Thoracic aorta (tissue), 2 donors: Measurements from ENCODE around the gene ACP5. TPM values are rescaled to one million over a fixed set of nuclear protein-coding genes. Genes with fewer than 3 reads are reported as not detected.
"Not testable (repeated sequence)": the region's sequence is repeated elsewhere in the genome, so short reads cannot be mapped to it uniquely, and the experiment has no call there.

Experiments
- ATAC-seq: fragments of 150-250 bp; one replicate; pipeline ENCODE4 v1.8.0; 2017; ENCODE audit warnings: low read depth; ENCODE audit not compliant: insufficient number of reproducible peaks, low FRiP score
- DNase-seq: peaks from one replicate; pipeline ENCODE4 v3.0.0-alpha.2; 2020; ENCODE audit warnings: low spot score
- H3K27ac ChIP-seq, 2 donors: fragments of 200-600 bp; sonication (generic); 1 replicate in 1 of 2; 2 replicates in 1 of 2; pipeline ENCODE4 v1.5.1; 2016; ENCODE audit warnings: mild to moderate bottlenecking in 2 of 2, moderate library complexity in 2 of 2
- H3K27me3 ChIP-seq: fragments of 200-600 bp; sonication (generic); replicated peaks from 2 replicates; pipeline ENCODE4 v1.6.0; 2016; ENCODE audit warnings: mild to moderate bottlenecking; ENCODE audit not compliant: insufficient read depth
- H3K36me3 ChIP-seq: fragments of 200-600 bp; sonication (generic); one replicate; pipeline ENCODE4 v1.5.1; 2016
- H3K4me1 ChIP-seq, 2 donors: fragments of 200-600 bp; sonication (generic); 1 replicate in 1 of 2; 2 replicates in 1 of 2; pipeline versions ENCODE4 v1.5.1 to v1.6.0; 2016; ENCODE audit warnings: low read depth in 2 of 2, mild to moderate bottlenecking in 1 of 2; ENCODE audit not compliant: control insufficient read depth in 1 of 2
- H3K4me3 ChIP-seq: fragments of 200-600 bp; sonication (generic); 2 replicates; pipeline ENCODE4 v1.5.1; 2016; ENCODE audit warnings: mild to moderate bottlenecking
- H3K9me3 ChIP-seq: fragments of 200-600 bp; sonication (generic); 2 replicates; pipeline ENCODE4 v1.5.1; 2016
- CTCF ChIP-seq: fragments of 200-600 bp; sonication (generic); IDR thresholded peaks from one replicate; pipeline ENCODE4 v1.5.1; 2019; ENCODE audit warnings: antibody characterized with exemption
- total RNA-seq, 2 donors: library from RNA; depleted of rRNA; stranded (reverse); fragments of >200 nt; gene quantifications; one replicate each; pipeline versions ENCODE4 v1.1.0 to v1.2.3, GENCODE V29; 2016

The ACP5 gene
- total RNA-seq, 2 donors from 2014 or later: 1.6 to 14.6 TPM

- Histone ChIP-seq H3K4me1 (no peaks in the 10 kb centered on the region), H3K9me3 (no peaks in the 10 kb centered on the region), H3K27ac (no peak overlapping the region), H3K27me3 (no peaks in the 10 kb centered on the region), H3K4me3 (peak overlapping the region; percentile 67), H3K36me3 (no peaks in the 10 kb centered on the region)
- no peak for TF ChIP-seq CTCF
- DNase-seq: no peak
- ATAC-seq: no peak
Observed at GRCh38 chr19:11578258-11579142, 1.1 kb upstream of the ACP5 start.

- Histone ChIP-seq H3K27me3 (no peaks in the 10 kb centered on the region), H3K9me3 (no peaks in the 10 kb centered on the region), H3K27ac (no peak overlapping the region), H3K36me3 (no peaks in the 10 kb centered on the region), H3K4me1 (no peaks in the 10 kb centered on the region), H3K4me3 (no peak overlapping the region)
- no peak for TF ChIP-seq CTCF
- DNase-seq (no peak), ATAC-seq (no peak)
Observed at GRCh38 chr19:11576227-11576626, 1.2 kb downstream of the ACP5 start.

- Histone ChIP-seq H3K9me3 (no peaks in the 10 kb centered on the region), H3K4me3 (no peak overlapping the region), H3K4me1 (no peaks in the 10 kb centered on the region), H3K27me3 (no peaks in the 10 kb centered on the region), H3K36me3 (no peaks in the 10 kb centered on the region), H3K27ac (no peak overlapping the region)
- ATAC-seq (no peak), DNase-seq (no peak)
- TF ChIP-seq CTCF: no peak
Observed at GRCh38 chr19:11574689-11575088, 2.8 kb downstream of the ACP5 start.

- not testable (repeated sequence) for ATAC-seq, H3K9me3 ChIP-seq, H3K27ac ChIP-seq, H3K4me1 ChIP-seq, DNase-seq, H3K36me3 ChIP-seq, H3K27me3 ChIP-seq, H3K4me3 ChIP-seq
Observed at GRCh38 chr19:11573763-11574162, 3.7 kb downstream of the ACP5 start.

- not testable (repeated sequence) for H3K4me1 ChIP-seq, DNase-seq, ATAC-seq, H3K4me3 ChIP-seq, H3K9me3 ChIP-seq, H3K27ac ChIP-seq, H3K27me3 ChIP-seq, H3K36me3 ChIP-seq
Observed at GRCh38 chr19:11573354-11573753, 4.1 kb downstream of the ACP5 start.

- TF ChIP-seq CTCF: no peak
- no peak for DNase-seq
- Histone ChIP-seq H3K36me3 (no peaks in the 10 kb centered on the region), H3K27me3 (no peaks in the 10 kb centered on the region), H3K4me1 (no peaks in the 10 kb centered on the region), H3K4me3 (no peak overlapping the region), H3K9me3 (no peaks in the 10 kb centered on the region), H3K27ac (no peak overlapping the region)
- ATAC-seq: no peak
Observed at GRCh38 chr19:11570039-11570462, 7.4 kb downstream of the ACP5 start.
